Measurements from ENCODE around the gene POU2F1. TPM values are rescaled to one million over a fixed set of nuclear protein-coding genes. Genes with fewer than 3 reads are reported as not detected.

Gene POU2F1
- total RNA-seq, result 15.7 TPM

GRCh38 chr1:167220537-167221125 is at the start of gene POU2F1:
TSS of gene POU2F1 (plus strand) at chr1:167220886. CDS start at chr1:167220898, 12 bp downstream.
- DNase-seq, result peak; percentile 99

- DNase-seq, result no peak
Observed at GRCh38 chr1:167171286-167171929, 49.3 kb upstream of the POU2F1 start.

GRCh38 chr1:167173516-167174184 is 47.0 kb upstream of the POU2F1 start:
- no peak for DNase-seq

- no peak for DNase-seq
Observed at GRCh38 chr1:167175901-167176300, 44.8 kb upstream of the POU2F1 start.

DNA sequence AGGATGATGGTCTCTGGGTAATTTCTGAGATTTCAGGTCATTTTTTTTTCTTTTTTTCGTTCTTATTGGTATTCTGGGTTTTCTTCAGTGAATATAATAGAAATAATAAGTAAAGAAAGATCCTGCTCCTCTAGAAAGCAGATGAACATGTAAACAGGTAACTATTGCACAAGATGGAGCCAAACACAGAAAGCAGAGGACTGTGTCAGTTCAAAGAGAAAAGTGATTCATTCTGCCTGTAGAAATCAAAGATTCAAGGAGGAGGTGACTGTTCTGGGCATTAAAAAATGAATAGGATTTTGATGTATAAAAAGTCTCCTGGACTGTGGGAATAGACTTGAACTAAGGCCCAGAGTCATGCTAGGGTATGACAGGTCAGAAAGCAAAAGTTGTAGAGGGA is 41.9 kb upstream of the POU2F1 start:
- DNase-seq, result no peak

GRCh38 chr1:167182571-167183320 is 37.9 kb upstream of the POU2F1 start:
- no peak for DNase-seq

- DNase-seq, result no peak
Observed at GRCh38 chr1:167184081-167184480, 36.6 kb upstream of the POU2F1 start.

DNA sequence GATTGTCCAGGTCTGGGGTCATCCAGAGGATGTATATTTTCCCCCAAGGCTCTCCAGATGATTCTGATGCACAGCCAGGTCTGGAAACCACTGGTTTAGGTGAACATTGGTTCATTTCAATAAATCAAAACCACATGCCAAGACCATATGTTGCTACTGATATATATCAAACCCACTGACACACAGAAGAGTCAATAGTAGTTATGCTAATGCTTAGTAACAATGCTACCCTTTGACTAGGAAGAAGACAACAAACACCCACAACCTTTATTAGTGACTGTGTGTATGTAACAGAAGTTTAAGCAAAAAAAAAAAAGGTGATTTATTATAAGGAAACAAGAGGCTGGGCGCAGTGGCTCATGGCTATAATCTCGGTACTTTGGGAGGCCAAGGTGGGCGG is 35.6 kb upstream of the POU2F1 start:
- no peak for DNase-seq

- DNase-seq, result no peak
Observed at GRCh38 chr1:167185974-167186657, 34.6 kb upstream of the POU2F1 start.

GRCh38 chr1:167186771-167187170 is 33.9 kb upstream of the POU2F1 start:
- no peak for DNase-seq

DNA sequence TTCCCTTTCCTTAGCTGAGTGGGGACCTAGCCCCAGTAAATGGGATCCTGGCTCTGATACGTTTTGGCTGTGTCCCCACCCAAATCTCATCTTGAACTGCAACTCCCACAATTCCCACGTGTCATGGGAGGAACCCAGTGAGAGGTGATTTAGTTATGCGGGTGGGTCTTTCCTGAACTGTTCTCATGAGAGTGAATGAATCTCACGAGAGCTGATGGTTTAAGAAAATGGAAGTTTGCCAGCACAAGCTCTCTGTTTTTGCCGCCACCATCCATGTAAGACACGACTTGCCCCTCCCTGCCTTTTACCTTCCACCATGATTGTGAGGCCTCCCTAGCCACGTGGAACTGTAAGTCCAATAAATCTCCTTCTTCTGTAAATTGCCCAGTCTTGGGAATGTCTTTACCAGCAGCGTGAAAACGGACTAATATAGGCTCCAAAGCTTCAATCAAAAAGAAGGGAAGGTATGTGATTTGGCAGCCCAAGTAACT is 29.9 kb upstream of the POU2F1 start:
- DNase-seq, result no peak

- DNase-seq, result no peak
Observed at GRCh38 chr1:167191958-167192357, 28.7 kb upstream of the POU2F1 start.

DNA sequence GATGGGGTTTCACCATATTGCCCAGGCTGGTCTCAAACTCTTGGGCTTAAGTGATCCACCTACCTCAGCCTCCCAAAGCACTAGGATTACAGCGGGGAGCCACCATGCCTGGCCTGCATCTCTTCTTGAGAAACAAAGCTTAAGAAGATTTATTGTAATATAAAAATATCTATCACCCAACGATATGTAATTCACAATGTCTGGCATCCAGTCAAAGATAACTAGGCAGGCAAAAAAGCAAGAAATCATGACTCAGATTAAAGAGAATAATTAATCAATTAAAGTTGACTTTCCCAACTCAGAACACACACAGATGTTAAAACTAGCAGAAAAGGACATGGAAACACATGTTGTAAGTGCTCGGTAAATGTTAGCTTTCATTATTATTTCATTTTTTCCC is 26.5 kb upstream of the POU2F1 start:
- DNase-seq, result no peak

- DNase-seq, result no peak
Observed at GRCh38 chr1:167196166-167196565, 24.5 kb upstream of the POU2F1 start.

GRCh38 chr1:167197236-167197635 is 23.4 kb upstream of the POU2F1 start:
- no peak for DNase-seq

GRCh38 chr1:167197692-167198091 is 23.0 kb upstream of the POU2F1 start:
- DNase-seq, result no peak

GRCh38 chr1:167198518-167199133 is 22.1 kb upstream of the POU2F1 start:
- no peak for DNase-seq

DNA sequence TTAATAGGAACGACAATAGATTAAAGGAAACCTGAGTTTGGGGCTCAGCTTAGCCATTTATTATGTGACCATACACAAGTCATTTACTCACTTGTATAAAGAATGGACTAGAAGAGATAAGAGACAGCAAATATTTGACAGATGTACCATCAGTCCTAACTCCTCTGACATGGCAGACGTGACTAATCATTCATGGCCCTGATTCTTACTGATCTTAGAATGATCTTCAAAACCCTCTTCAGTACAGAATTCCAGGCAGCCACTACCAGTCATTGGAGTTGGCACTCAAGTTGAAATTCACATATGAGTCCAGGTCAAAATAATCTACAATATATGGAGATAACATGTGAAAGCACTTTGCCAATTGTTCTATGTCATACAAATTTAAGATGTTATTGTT is 21.0 kb upstream of the POU2F1 start:
- DNase-seq, result no peak

DNA sequence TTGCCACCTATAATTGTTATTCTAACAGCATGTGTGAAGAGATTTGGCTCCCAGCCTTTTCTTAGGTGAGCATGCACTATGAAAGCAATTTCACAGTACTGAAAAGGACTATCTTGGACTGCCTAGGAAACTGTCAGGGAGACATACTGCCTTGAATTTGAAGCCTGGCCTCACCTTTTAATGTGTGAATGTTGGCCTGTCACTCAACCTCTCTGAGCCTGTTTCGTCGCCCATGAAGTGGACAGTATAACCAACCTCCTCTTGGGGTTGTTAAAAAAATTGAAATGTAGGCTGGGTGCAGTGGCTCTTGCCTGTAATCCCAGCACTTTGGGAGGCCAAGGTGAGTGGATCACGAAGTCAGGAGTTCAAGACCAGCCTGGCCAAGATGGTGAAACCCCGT is 20.4 kb upstream of the POU2F1 start:
- no peak for DNase-seq

GRCh38 chr1:167200749-167201148 is 19.9 kb upstream of the POU2F1 start:
- no peak for DNase-seq

DNA sequence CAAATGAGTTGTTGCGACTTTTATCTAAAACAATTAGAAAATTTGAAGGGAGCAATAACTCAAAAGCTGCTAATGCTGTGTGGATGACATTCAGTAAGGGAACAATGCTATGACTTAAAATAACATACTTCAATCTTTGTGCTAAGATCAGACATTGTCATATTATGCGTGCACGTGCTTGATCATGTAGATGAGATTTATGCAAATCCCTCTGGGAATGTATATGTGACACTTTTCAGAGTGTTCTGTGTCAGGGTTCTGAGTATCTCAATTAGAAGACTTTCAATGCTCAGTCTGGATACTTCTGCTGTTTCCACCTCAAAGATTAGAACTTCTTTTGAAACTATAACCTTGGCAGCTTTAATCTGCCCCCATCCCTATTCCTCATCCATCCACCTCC is 18.6 kb upstream of the POU2F1 start:
- no peak for DNase-seq
